ENCODE results near the gene MBNL1.

Gene MBNL1

GRCh38 chr3:152499791-152500385, 231.2 kb downstream of the MBNL1 start:
- no peak for DNase-seq

GRCh38 chr3:152505926-152506325, 237.2 kb downstream of the MBNL1 start:
- DNase-seq: no peak

DNA sequence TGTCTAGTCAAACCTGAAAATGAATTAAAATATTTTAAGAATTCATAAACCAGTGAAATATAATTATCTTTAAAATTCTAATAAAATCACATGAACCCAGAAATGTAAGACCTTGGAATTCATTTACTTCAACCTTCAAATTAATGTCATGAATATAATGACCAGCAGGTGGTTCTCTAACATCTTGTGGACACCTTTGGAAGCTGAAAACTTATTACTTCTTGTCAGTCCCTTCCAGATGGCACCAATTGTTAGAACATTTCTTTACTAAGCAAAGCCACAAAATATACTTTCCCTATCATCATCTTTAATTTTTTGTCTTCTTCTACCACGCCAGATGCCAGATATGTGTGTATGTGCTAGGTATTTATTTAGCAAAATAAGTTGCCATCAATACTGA, 240.0 kb downstream of the MBNL1 start:
- DNase-seq: no peak

- no peak for DNase-seq
These were observed 243.2 kb downstream of the MBNL1 start for GRCh38 chr3:152511904-152512303.

- DNase-seq: no peak
These were observed 244.7 kb downstream of the MBNL1 start for GRCh38 chr3:152513301-152513960.

Measured in activated naive CD4-positive, alpha-beta T cell treated with anti-CD3 and anti-CD28 coated beads, Interleukin-2, amount 50 U/mL, for 16 hours (primary cell).